NCI-H774 (cell line): Measurements from ENCODE around the gene GBP7.

Experiments used
- DNase-seq: peaks from one replicate; lab custom pipeline; 2025; lab: John Stamatoyannopoulos, UW

GBP7 gene

DNA sequence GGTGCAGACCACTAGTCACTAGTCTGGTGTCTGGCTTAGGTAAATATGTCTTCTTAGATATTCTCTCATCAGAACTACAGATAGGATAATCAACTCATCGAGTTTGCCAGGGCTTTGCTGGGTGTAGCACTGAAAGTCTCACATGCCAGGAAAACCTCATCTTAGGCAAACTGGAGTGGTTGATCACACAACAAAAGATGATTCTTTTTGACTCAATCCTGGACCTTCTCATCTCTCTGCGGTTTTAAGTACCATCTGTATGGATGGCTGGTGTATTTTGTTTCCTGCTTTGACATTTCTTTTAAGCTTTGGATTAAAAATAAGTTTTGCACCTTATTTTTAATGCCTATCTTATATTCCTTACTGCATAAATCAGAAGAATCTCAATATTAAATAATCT, 61.1 kb downstream of the GBP7 start:
- DNase-seq: no peak

DNA sequence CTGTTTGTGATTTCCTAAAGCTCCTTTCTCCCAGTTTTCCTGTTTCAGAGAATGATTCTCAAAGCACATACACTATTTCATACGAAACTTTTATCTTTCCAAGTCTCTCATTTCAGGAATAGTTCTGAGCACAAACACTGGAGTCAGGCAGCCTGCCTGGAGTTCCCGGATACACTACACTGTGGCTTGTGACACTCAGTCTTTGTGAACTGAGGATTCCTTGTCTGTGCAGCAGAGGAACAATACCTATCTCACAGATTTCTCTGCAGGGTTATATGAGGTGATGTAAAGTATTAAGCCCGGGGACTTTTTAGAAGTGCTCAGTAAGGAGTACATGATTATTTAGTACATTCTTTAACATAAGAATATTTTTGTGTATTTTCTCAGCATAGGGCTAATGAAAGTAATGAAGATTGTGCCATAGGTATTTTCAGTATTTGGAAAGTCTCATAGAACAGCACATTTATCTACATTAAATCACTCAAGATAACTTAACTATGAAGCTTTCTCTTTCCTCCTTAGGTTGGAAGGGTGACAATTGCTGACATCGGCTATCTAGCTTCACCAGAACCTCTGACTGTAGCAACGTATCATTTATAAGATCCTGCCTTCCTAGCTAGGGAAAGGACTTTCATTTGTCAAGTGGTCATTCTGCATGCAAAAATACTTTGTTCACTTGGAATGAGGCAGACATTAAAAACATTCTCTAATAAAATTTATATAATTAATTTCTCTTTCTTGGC, 62.8 kb downstream of the GBP7 start:
- DNase-seq: no peak

DNA sequence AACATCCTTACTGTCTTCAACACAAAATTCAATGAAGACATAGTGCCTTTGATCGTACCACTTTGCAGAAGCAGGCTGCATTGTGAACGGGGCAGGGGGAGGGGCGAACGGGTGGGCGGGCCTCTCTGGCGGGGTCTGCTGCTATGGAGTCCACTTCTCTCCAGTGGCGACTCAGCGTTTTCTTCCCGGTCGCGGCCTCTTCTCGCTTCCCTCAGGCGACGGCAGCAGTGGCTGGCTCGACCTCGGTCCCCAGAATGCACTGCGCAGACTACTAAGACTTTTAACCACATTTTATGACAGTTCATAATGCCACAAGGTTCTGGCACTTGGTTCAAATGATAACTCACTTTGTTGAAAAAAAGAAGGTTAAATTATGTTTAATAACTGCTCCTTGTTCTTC, 71.1 kb downstream of the GBP7 start:
- no peak for DNase-seq

- DNase-seq: no peak
Observed at GRCh38 chr1:89104147-89104546, 71.7 kb downstream of the GBP7 start.

- no peak for DNase-seq
Observed at GRCh38 chr1:89102021-89102420, 73.8 kb downstream of the GBP7 start.

DNA sequence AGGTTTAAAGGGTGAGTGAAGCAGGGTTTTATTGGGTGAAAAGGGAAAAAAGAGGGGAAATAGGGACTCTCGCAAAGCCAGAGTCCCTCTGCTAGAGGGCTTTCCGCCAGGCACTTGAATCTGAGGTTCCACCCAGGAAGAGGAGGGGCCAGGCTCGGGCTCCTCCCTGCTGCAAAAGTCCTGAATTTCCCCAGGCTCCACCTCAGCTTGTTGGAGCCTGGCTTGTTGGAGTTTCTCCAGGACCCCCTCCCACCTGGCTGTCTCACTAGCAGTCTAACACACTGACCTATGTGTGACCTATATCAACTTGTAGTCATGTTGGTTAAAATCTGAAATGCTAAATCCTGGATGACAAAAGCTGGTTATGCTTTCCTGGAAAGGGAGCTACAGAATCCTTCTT, 75.4 kb downstream of the GBP7 start:
- DNase-seq: no peak

- no peak for DNase-seq
Observed at GRCh38 chr1:89098857-89099256, 76.9 kb downstream of the GBP7 start.

- no peak for DNase-seq
Observed at GRCh38 chr1:89095737-89096136, 80.1 kb downstream of the GBP7 start.

DNA sequence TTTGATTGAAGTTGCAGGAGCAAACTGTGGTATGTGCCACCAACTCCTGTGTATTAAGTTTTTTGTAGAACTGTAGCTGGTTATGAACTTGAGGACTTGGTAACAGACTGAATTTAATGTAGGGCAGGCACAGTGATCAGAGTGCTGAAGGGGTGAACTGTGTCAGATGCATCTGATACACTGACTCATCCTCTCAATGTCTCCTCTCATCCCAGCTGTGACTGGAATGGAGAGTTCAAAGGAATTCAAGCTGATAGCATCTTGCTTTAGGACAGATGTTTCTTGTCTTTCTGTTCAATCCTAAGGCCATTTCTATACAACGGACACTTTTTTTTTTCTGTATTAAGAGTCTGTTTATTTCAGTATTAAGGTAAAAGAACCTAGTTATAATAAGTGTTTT, 85.8 kb downstream of the GBP7 start:
- no peak for DNase-seq

DNA sequence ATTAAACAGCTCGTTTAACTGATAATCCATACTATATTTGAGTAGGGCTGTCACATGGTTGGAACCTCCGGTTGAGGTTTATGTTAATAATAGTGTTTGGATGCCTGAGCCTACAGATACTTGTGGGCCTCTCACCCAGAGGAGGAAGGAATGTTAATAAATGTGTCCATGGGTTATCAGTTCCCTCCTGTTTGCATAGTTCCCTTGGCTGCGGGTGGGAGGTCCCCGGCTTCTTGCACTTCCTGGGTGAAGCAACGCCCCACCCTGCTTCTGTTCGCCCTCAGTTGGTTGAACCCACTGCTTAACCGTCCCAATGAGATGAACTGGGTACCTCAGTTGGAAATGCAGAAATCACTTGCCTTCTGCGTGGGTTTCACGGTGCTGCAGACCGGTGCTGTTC, 87.2 kb downstream of the GBP7 start:
- DNase-seq: no peak

GRCh38 chr1:89087241-89087640, 88.6 kb downstream of the GBP7 start:
- DNase-seq: no peak

GRCh38 chr1:89085781-89086180, 90.0 kb downstream of the GBP7 start:
- DNase-seq: no peak
